Measurements from ENCODE around the gene CCDC194.

CCDC194 gene

DNA sequence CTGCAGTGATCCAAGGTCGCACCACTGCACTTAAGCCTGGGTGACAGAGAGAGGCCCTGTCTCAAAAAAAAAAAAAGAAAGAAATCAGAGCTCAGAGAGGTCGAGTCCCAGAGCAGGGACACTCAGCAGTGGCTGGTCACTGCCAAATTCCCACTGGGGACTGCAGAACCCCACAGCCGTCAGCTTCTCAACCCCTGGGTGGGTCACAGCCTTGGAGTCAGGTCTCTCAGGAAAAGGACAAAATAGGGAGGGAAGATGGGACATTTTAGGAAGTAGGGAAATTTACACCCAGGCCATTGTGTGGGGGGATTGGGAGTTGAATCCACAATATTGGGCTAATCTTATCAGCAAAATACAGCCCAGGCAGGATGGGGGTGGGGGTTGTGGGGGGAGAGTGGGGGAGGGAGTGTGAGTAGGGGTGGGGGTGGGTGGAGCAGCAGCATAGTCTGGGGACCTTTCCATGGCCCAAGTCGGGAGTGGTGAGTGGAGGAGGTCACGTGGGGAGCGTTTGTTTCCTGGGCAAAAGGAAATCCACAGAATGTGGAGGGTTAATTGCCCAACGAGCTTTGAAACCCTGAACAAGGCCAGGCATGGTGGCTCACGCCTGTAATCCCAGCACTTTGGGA lies 5.0 kb upstream of the CCDC194 start:
- Histone ChIP-seq H3K36me3 (no peaks in the 10 kb centered on the region), H3K27ac (no peak overlapping the region), H3K4me3 (ENCODE audit: low read depth, low read length) (no peak overlapping the region), H3K9me3 (ENCODE audit: severe bottlenecking) (no peaks in the 10 kb centered on the region), H3K27me3 (ENCODE audit: insufficient read depth, low read depth, severe bottlenecking) (no peaks in the 10 kb centered on the region)
- no peak for TF ChIP-seq CTCF (IDR thresholded peaks at IDR 0.05; ENCODE audit: low read depth, low read length)
- DNase-seq: no peak

DNA sequence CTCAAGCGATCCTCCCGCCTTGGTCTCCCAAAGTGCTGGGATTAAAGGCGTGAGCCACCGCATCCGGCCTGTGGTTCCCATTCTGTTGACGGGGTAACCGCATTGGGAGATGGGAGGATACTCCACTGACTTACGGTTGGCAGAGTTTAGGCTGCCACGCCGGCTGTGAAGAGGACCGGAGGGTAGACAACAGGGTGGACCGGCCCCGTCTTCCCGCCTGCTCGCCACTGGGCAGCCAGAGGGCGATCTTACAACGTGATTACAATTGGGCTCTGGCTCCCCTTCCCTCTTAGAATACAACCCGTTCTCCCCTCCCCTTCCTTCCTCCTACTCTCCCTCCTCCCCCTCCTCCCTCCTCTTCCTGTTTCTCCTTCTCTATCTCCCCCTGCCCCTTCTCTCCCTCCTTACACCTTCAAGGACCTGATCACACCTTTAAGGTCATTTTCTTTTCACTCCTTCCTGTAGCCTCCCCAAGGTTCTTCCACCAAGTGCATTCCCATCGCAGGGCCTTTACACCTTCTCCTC lies 957 bp upstream of the CCDC194 start:
- peaks cover 2% of the 10 kb centered on the region for H3K27me3 ChIP-seq (ENCODE audit: insufficient read depth, low read depth, severe bottlenecking)
- no peak overlapping the region for H3K4me3 ChIP-seq (ENCODE audit: low read depth, low read length)
- DNase-seq: peak; percentile 79
- peak overlapping the region; percentile 74 for H3K27ac ChIP-seq
- H3K36me3 ChIP-seq: no peaks in the 10 kb centered on the region
- H3K9me3 ChIP-seq (ENCODE audit: severe bottlenecking): no peaks in the 10 kb centered on the region
- peak; percentile 91 for TF ChIP-seq CTCF (IDR thresholded peaks at IDR 0.05; ENCODE audit: low read depth, low read length)

GRCh38 chr19:17393002-17393401 lies 994 bp downstream of the CCDC194 start:
- peaks cover 8% of the 10 kb centered on the region for H3K27me3 ChIP-seq (ENCODE audit: insufficient read depth, low read depth, severe bottlenecking)
- H3K9me3 ChIP-seq (ENCODE audit: severe bottlenecking): peaks cover 12% of the 10 kb centered on the region
- H3K4me3 ChIP-seq (ENCODE audit: low read depth, low read length): no peak overlapping the region
- no peaks in the 10 kb centered on the region for H3K36me3 ChIP-seq
- DNase-seq: no peak
- no peak for TF ChIP-seq CTCF (IDR thresholded peaks at IDR 0.05; ENCODE audit: low read depth, low read length)
- no peak overlapping the region for H3K27ac ChIP-seq

DNA sequence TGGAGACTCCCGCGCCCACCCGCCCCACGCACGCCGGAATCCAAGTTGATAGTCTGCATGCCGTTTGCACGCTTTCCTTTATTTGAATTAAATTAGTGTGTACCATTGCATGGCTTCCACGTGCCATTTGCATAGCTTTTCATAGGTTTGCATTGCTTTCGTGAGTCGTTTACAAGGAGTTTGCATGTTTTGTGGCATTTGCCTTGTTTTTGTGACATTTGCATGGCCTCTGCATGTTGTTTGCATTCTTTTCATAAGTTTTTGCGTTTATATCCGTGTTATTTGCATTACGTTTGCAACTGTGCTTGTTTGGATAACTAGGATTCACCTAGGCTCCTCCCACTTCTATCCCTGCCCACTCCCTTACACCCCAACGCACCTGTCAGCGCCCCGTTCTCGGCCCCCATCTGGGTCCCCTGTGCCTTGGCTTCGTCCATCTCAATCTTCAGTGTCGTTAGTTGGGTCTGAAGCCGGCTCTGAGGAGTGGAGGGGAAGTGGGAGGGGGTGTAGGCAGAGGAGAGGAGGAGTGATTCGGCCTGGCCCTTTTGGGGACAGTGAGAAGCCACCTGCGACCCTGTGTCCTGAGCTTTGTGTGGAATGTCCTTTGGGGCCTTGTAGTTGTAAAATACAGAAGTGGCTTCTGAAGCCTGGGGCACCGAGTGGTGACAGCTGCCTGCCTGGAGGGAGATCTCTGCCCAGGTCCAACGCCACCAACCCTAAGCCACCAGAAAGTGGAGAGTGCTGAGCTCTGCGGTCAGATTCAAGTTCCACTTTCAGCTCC lies 2.4 kb downstream of the CCDC194 start:
- no peak for DNase-seq
- H3K27ac ChIP-seq: no peak overlapping the region
- H3K27me3 ChIP-seq (ENCODE audit: insufficient read depth, low read depth, severe bottlenecking): peaks cover 8% of the 10 kb centered on the region
- H3K36me3 ChIP-seq: no peaks in the 10 kb centered on the region
- H3K4me3 ChIP-seq (ENCODE audit: low read depth, low read length): peak overlapping the region; percentile 85
- peaks cover 12% of the 10 kb centered on the region for H3K9me3 ChIP-seq (ENCODE audit: severe bottlenecking)
- no peak for TF ChIP-seq CTCF (IDR thresholded peaks at IDR 0.05; ENCODE audit: low read depth, low read length)

DNA sequence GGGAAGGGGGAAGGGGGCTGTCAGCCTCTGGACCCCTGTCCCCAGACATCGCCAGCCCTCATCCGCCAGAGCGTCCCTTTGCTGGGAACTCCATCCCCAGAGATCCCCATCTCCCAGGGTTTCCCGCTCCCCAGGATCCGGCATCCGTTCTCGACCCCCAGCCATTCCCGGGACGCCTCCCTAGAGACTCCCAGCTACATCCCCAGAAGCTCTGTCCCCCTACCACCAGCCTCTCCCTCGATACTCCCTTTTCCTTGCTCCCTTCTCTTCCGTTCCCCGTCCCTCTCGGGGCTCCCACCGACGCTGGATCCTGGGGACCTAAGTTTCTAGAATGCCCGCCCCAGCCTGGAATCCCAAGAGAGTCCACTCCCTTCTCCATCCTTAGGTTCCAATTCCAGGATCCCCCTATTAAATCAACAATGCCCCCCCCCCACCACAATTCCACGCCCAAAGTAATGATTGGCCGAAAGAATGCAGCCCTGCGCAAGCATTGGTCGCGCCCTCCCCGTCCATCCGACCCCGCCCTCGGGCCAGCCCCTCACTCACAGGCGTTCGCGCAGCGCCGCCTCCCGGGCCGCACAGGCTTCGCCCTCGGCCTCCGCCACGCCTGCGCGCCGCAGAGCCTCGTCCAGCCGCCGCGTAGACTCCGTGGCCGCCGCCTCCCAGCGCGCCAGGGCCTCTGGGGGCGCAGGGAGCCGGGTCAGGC lies 3.2 kb downstream of the CCDC194 start:
- H3K27ac ChIP-seq: no peak overlapping the region
- H3K9me3 ChIP-seq (ENCODE audit: severe bottlenecking): peaks cover 12% of the 10 kb centered on the region
- H3K27me3 ChIP-seq (ENCODE audit: insufficient read depth, low read depth, severe bottlenecking): peaks cover 8% of the 10 kb centered on the region
- no peaks in the 10 kb centered on the region for H3K36me3 ChIP-seq
- H3K4me3 ChIP-seq (ENCODE audit: low read depth, low read length): peak overlapping the region; percentile 85
- peak; percentile 90 for TF ChIP-seq CTCF (IDR thresholded peaks at IDR 0.05; ENCODE audit: low read depth, low read length)
- peak; percentile 96 for DNase-seq
